GM21576 (cell line): Measurements from ENCODE around the gene FBL.
"Not testable (repeated sequence)": the region's sequence is repeated elsewhere in the genome, so short reads cannot be mapped to it uniquely, and the experiment has no call there.

Source experiments
- ATAC-seq: cut with Tn5 transposase; IDR thresholded peaks from one replicate; pipeline ENCODE4 v1.9.1; 2021; ENCODE audit warnings: mild to moderate bottlenecking, moderate library complexity; ENCODE audit not compliant: unreplicated experiment

The FBL gene

DNA sequence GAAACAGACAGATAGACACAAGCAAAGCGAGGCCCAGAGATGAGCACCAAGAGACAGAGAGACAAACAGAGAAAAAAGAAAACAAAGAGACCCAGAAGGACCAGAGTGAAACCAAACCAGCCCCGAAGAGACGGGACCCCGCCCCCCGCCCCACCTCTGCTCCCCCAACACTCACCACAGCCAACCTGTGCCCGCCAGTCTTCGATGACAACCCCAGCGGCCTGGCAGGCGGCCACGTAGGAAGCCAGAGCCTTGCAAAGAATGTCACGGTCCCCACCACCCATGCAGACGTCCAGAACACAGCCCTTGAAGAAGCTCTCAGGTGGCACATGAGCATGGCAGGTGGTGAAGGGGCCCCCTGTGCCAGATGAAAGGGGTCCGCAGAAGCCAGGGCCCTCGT is 31.3 kb upstream of the FBL start:
- not testable (repeated sequence) for ATAC-seq

DNA sequence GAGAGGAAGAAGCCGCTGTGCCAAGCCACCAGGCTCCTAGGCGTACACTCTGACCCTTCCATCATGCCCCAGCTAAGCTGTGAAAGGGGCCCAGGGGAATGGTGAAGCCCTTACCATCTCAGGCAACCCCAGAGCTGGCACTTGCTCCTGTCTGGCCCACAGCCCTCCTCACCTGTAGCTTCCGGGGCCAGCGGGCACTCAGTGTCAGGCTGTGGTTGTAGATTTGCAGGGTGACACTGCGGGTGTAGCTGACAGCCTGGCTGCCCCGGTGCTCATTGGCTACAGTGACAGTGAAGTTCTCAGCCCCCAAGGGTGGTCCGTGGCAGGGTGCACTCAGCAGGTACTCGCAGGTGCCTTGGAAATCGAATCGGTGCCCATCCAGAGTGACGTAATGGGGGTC is 30.3 kb upstream of the FBL start:
- ATAC-seq = not testable (repeated sequence)

DNA sequence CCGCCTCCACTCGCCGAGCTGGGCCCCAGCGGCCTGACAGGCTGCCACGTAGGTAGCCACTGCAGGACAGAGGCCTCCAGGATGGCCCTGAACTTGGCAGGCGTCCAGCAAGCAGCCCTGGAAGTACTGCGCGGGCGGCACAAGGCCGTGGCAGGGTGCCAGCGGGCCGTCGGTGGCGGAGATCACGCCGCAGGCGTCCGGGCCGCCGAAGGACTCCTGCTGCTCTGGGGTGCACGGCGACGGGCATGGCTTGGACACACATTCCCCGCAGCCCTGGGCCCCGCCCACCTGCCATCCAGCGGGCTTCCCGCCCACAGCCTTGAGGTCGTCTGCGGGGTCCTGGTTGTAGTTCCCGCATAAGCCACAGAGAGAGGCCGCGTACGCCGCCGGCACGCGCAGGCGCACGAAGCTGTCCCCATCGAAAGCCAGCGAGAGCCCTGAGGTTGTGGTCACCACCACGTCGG is 29.3 kb upstream of the FBL start:
- ATAC-seq = not testable (repeated sequence)

DNA sequence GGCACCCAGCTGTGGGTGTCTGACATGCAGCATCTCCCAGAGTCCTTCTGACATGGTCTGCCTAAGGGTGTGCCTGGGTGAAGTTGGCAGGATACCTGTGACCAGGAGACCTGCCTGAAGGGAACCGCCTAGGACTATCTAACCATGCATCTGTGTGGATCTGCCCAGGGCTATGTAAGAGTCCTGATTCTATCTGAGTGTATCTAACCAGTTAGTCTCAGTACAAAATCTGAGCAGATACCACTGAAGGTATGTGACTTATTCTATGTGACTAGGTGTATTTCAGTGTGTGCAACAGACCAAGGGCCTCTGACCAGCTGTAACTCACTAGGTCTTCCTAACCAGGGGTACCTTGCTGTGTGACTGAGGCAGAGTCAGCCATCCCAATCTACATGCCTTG is 28.2 kb upstream of the FBL start:
- no peak for ATAC-seq

DNA sequence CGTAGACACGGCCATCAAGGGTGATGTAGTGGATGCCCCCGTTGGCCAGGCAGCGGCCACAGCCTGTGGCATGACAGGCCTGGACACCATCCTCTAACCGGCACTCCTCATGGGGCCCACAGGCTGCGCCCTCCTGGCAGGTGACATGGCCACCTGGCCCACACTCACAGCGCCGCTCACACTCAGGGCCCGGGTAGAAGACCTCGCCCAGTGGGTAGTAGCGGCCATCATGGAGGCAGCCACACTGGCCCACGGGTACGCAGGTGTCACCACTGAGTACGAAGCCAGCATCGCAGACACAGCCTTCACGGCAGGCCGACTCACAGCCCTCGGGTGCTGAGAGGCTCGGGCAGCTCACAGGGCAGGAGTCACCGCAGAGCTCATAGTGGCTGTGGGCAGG is 27.2 kb upstream of the FBL start:
- ATAC-seq = no peak

DNA sequence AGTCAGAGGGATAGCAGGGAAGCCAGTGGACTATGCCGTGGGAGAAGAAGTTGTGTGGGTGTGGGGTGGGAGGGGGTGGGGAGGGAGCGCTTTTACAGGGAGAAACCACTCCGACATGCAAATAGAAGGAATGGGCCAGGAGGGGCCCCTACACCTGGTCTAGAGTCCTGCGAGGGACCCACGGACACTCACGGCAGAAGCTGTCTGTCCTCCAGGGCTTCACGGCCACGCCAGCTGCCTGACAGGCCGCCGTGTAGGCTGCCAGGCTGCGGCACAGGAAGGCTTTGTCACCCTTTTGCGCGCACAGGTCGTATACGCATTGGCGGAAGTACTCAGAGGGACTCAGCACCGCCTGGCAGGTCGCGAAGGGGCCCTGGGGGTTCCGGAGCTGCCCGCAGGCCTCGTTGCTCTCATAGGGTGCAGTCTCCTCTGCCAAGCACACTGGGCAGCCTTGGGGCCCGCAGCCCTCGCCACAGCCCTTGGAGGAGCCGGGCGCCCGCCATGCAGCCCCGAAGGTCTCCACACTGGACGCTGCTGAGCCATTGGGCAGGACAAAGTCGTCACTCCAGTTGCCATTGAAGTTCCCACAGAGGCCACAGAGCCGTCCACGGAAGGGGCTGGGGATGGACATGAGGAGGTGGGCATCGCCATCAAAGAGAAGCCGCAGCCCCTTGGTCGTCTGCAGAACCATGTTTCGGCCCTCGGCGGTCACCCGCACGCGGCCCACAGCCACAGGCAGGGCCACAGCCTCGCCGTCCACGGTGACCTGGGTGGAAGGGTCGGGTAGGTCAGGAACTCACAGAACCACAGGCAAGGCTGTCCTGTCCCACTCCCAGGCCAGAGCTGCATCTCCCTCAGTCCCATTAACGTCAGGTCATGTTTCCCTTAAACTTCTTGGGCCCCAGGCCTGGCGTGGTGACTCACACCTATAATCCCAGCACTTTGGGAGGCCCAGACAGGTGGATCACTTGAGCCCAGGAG is 26.0 kb upstream of the FBL start:
- no peak for ATAC-seq

DNA sequence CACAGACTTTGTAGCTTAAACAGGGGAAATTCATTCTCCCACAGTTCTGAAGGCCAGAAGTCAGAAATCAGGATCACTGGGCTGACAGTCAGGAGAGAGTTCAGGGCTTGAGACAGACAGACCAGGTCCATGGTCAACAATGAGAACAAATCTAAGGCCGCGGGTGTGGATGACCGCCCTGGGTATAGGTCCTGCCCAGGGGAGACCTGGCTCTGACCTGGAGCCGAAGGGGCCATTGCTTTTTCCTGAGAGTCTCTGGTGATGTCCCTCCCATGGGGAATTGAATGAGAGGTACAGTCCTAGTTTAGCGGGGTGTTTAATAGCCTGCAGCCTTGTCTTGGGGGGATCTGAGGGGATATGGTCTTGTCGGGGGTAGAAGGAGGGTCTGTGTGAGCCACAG is 25.2 kb upstream of the FBL start:
- no peak for ATAC-seq

DNA sequence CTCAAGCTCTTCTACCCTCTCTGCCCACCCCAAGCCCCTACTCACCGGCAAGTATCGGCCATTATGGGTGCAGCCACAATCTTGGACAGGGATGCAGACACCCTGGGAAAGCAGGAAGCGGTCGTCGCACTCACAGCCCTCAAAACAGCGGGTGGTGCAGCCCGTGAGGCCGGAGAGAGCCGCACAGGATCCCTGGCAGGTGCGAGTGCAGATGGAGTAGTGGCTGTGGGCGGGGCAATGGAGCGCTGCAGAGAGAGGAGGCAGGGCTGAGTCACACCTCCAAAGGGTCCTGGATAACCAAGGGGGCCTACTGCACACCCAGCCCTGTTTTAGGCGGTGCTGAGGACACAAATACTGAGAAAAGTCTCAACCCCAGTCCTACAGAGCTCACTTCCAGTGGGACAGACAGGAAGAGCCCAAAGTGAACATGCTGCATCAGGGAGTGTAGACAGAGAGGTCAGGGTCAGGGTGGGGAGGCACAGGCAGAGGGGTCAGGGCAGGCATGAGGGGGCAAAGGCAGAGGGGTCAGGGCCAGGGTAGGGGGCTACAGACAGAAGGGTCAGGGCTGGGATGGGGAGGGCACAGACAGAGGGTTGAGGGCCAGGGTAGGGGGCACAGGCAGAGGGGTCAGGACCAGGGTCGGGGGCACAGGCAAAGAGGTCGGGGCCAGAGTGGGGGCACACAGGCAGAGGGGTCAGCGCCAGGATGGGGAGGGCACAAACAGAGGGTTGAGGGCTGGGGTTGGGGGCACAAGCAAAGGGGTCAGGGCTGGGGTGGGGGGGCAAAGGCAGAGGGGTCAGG is 24.2 kb upstream of the FBL start:
- no peak for ATAC-seq

DNA sequence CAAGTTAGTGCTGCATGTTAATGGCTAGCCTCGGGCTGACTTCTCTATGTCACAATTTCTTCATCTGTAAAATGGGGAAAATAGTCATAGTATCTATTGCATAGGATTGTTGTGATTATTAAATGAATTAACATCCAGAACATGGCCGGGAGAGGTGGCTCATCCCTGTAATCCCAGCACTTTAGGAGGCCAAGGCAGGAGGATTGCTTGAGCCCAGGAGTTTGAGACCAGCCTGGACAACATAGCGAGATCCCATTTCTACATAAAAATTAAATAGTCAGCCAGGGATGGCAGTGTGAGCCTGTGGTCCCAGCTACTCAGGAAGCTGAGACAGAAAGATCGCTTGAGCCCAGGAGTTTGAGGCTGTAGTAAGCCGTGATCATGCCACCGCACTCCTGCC is 21.8 kb upstream of the FBL start:
- ATAC-seq = no peak

DNA sequence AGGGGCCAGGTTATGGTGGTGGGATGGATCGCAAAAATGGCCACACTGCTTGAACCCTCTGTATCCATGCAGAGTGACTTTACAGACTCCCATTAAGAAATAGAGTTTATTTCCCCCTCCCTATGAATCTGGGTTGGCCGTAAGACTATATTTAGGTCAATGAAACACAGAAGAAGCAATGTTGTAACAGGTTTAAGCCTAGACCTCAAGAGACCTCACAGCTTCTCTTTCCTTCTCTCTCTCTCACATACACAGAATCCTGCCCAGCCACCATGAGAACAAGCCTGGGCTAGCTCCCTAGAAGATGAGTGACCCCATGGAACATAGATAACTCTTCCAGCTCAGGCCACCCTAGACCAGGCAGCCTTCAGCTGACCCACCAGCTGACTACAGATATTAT is 21.0 kb upstream of the FBL start:
- no peak for ATAC-seq

DNA sequence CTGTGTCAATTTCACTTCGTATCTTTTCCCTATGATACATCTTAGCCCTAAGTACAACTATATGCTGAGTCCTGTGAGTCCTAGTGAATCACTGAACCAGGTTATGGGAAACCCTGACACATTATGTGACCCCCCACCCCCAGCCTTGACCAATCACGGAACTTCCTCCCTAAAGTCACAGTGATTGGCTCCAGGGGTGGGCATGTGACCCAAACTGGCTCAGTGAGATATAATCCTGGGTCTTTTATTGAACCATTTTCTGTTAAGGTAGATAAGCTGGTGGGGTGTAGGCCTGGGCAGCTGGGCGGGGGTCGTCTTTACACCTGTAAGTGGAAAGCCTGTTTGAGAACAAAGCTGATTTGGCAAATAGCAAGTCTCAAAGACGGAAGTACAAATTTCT is 19.8 kb upstream of the FBL start:
- ATAC-seq = no peak

DNA sequence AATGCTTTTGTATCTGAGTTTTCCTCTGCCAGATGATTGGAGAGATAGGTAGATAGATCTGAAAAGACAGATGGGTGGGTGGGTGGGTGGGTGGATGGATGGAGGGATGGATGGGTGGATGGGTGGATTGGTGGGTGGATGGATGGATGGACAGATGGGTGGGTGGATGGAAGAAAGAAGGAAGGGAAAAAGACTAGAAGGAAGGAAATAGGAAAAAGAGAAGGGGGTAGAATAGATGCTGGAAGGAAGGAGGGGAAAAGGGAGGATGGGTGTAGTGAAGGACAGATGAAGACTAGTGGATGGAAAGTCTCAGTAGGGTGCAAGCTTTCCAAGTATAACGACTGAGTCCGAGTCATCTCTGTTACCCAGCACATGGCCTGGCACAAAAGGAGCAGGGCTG is 19.0 kb upstream of the FBL start:
- no peak for ATAC-seq

DNA sequence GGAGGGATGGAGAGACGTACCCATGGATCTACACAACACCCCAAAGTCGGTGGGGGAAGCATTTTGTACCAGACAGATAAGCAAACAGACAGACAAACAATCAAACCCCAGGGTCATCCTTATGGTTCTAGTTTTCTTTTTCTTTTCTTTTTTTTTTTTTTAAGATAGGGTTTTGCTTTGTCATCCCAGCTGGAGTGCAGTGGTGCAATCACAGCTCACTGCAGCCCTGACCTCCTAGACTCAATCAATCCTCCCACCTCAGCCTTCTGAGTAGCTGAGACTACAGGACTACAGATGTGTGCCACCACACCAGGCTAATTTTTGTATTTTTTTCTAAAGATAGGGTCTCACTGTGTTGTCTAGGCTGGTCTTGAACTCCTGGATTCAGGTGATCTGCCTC is 17.9 kb upstream of the FBL start:
- no peak for ATAC-seq

DNA sequence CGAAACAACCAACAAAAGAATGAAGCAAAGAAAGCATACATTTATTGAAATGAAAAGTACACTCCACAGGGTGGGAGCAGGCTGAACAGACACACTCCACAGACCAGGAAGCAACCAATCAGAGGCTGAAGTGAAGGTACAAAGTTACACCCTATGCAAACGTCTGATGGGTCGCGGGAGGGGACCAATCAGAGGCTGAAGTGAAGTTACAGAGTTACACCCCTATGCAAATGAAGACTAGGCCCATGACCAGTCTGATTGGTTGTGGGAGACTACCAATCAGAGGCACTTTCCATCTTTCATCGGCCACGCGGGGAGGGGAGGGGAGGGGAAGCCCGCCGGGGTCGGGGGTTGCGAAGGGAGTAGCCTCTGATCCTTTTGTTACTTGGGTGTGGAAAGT is 12.4 kb upstream of the FBL start:
- ATAC-seq = no peak

DNA sequence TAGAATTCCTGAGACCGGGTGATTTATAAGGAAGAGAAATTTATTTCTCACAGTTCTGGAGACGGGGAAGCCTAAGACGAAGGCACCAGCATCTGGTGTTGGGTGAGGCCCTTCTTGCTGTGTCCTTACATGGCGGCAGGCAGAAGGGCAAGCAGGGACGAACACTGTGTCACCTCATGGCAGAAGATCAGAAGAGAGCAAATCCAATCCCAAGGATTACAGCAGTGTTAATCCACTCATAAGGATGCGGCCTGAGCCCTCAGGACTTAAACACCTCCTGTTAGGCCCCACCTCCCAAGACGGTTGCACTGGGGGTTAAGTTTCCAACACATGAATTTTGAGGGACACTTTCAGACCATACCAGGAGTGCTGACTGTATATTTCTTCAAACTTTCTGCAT is 6.7 kb upstream of the FBL start:
- no peak for ATAC-seq

DNA sequence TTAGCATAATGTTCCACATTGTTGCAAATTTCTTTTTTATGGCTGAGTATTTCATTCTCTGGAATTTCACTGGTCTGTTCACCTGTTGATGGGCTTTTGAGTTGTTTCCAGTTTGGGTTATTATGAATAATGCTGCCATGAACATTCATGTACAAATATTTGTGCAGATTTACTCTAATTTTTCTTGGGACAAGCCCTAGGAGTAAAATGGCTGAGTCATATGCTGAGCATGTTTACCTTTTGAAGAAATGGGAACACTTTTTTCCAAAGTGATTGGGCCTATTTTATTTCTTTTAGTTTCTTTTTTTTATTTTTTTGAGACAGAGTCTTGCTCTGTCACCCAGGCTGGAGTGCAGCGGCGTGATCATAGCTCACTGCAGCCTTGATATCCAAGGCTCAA is 4.7 kb upstream of the FBL start:
- ATAC-seq = no peak

DNA sequence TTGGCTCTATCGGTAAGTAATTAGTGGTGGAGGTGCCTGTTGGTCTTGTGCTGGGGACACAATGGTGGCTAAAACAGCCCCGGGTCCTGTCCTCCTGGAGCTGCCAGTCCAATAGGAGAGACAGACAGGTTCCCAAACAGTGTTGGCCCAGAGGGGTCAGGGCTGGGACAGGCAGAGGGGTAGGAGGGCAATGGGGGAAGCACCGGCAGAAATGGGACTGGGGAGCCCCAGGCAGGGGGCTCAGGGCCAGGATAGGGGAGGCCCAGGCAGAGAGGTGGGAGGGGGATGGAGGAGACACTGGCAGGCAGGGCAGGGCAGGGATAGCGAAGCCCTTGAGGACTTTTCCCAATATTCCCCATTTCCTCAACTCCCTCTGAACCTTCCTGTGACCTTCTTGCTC is 2.2 kb upstream of the FBL start:
- no peak for ATAC-seq

DNA sequence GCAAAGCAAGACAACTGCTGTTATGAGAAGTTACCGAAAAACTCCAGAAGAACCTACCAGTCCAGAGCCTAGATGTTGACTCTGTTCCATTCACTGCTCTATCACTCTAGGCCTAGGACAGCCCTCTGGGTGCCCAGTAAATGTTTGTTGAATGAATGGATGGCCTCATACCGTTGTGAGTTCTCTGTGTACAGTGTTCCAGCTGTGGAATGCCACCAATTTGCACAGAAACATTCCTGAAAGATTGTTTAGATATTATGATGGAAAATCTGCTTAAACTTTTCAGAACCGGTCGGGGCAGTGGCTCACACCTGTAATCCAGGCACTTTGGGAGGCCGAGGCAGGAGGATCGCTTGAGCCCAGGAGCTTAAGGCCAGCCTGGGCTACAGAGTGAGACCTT is 1.3 kb upstream of the FBL start:
- no peak for ATAC-seq

DNA sequence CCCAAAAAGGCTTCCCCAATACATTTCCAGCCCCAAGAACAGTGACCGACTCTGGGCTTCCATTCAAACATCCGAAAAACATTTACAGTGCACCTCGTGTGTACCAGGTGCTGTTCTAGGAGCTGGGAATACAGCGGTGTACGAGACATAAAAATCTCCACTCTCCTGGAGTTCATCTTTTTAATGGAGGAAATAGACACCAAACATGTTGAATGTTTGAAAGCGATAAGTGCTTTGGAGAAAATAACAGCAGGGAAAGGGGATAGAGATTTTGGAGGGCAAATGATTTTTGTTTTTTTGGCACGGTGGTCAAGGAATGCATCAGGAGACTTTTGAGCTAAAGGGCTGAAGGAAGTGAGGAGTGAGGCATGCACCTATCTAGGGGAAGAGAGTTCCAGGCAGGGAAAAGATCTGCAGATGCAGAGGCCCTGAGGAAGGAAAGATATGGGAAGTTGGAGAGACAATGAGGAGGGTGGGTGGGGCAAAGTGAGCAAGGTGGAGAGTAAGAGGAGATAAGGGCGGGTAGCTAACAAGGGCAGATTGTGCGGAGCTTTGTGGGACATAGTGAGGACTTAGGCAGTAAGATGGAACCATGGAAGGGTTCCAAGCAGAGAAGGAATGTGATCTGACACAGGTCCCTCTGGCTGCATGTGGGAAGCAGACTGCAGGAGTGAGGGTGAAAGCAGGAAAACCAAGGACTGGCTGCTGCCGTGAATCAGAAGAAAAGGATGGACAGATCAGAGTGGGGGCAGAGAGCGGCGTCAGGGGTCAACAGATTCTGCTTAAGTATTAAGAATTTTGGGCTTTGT is 703 bp upstream of the FBL start:
- no peak for ATAC-seq

DNA sequence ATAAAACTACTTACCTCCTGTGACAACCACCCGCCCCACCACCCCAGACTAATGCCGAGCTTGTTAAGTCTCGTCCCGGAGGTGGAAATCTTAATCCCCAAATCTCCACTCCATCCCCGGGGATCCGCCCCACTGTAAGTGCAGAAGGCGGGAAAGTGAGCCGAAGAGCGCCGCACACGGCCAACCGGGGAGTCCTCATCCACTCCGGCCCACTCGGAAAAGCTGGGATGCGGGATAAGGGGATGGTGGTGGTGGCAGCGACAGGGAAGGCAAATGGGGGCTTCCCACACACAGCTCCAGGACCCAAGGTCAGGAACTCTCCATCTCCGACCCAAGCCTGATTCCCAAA is 621 bp downstream of the FBL start:
- no peak for ATAC-seq

DNA sequence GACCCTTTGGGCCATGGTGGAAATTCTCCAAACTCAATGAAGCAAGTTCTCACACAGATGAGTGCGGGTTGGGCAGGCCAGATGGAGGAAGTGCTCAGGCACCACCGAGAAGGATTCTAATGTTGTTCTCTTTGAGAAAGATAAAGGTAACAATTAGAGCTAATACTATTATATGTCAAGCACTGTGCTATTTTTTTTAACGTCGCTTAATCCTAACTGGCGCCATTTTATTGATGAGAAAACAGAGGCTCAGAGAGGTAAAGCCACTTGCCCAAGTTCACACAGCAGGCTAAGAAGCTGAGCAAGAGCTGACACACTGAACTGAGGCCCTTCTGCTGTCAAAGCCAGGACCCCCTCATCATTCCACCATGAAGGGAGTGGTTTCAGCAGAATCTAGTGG is 1.0 kb downstream of the FBL start:
- no peak for ATAC-seq
